ENCODE results near the gene AKR1B15.

DNA sequence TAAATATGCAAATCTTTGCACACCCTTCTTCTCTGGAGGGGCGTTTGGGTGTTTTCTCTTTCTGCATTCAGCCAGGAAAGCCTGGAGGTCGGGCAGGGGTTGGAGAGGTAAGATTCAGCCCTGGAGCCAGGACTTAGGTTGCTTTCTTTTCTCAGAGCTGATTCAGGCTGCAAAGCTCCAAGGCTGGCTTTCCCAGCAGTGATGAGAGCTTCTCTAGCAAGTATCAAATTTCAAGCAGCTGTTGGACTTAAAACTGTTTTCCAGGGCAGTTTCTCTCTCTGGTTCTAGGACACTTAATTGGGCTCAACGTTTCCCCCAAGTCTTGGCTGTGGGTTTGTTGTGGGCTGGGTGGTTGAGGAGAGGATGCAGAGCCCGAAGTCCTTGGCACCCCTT, 20.9 kb upstream of the AKR1B15 start:
- TF ChIP-seq POLR2AphosphoS5 (IDR thresholded peaks at IDR 0.05; ENCODE audit: low read depth, low read length) (no peak), TAF1 (IDR thresholded peaks at IDR 0.05; ENCODE audit: borderline replicate concordance, low read depth, low read length) (no peak)

Data from GM12892 (cell line).